K562 (cell line): Measurements from ENCODE around the gene RTP3. TPM values are rescaled to one million over a fixed set of nuclear protein-coding genes. Genes with fewer than 3 reads are reported as not detected.

ENCODE experiments used
- BCLAF1 ChIP-seq, 2 experiments: fragments of 450-650 bp in 1 of 2; IDR thresholded peaks; 2 replicates each; pipeline ENCODE4 v1.6.1; 2011 to 2017; ENCODE audit warnings: low read depth in 2 of 2, antibody characterized with exemption in 1 of 2, borderline replicate concordance in 1 of 2, low read length in 1 of 2, mild to moderate bottlenecking in 1 of 2, mixed read lengths in 1 of 2; ENCODE audit not compliant: control insufficient read depth in 1 of 2
- CHAMP1 ChIP-seq: fragments of 450-650 bp; IDR thresholded peaks from 2 replicates; pipeline ENCODE4 v1.6.1; 2016; ENCODE audit warnings: mild to moderate bottlenecking
- CTCF ChIP-seq, 3 experiments: IDR thresholded peaks in 2 of 3; conservative IDR thresholded peaks in 1 of 3; 2 replicates each; pipeline ENCODE4 v1.5.1; 2011 to 2012; ENCODE audit warnings: low read length in 3 of 3, mild to moderate bottlenecking in 3 of 3, control low read depth in 2 of 3, improper control_type of control experiment in 1 of 3, inconsistent platforms in 1 of 3, low read depth in 1 of 3, mixed read lengths in 1 of 3, moderate library complexity in 1 of 3; ENCODE audit not compliant: insufficient read depth in 2 of 3
- CXXC5 ChIP-seq: fragments of 250-450 bp; sonication (Bioruptor Pico); IDR thresholded peaks from 2 replicates; pipeline ENCODE4 v1.8.0; 2022; ENCODE audit warnings: inconsistent platforms, mild to moderate bottlenecking, moderate library complexity
- EP400 ChIP-seq: fragments of 450-650 bp; IDR thresholded peaks from 2 replicates; pipeline ENCODE4 v1.6.1; 2017; ENCODE audit warnings: antibody characterized with exemption, mild to moderate bottlenecking, moderate library complexity
- MCM7 ChIP-seq, 2 experiments: fragments of 450-650 bp; IDR thresholded peaks; 2 replicates each; pipeline ENCODE4 v1.6.1; 2016 to 2018
- MYC ChIP-seq, 2 experiments: fragments of 250-450 bp in 1 of 2; sonication (Bioruptor Pico) in 1 of 2; IDR thresholded peaks; 2 replicates each; pipeline versions ENCODE4 v1.5.1 to v1.6.1; 2012 to 2021; ENCODE audit warnings: low read depth in 2 of 2, borderline replicate concordance in 1 of 2, improper control_type of control experiment in 1 of 2, low read length in 1 of 2, mild to moderate bottlenecking in 1 of 2, moderate library complexity in 1 of 2
- TCFL5 ChIP-seq: fragments of 250-450 bp; sonication (Bioruptor Pico); conservative IDR thresholded peaks from 2 replicates; pipeline ENCODE4 v1.6.1; 2021; ENCODE audit warnings: mild to moderate bottlenecking, moderate library complexity, matching md5 sums
- THRA ChIP-seq: fragments of 450-650 bp; IDR thresholded peaks from 2 replicates; pipeline ENCODE4 v1.6.1; 2017; ENCODE audit warnings: mild to moderate bottlenecking, moderate library complexity
- ZNF316 ChIP-seq: fragments of 450-650 bp; IDR thresholded peaks from 2 replicates; pipeline ENCODE4 v1.6.1; 2016
- ZNF644 ChIP-seq: fragments of 200-800 bp; sonication (Bioruptor generic); IDR thresholded peaks from 2 replicates; pipeline ENCODE4 v1.6.1; 2016; ENCODE audit warnings: low read depth, missing genetic modification characterization, missing compliant biosample characterization
- polyA plus RNA-seq, 8 experiments: library from polyadenylated mRNA; depleted of rRNA in 4 of 8; stranded (reverse) in 5 of 8; unstranded in 3 of 8; fragments of >200 nt; fragmentation: Nextera tagmentation in 2 of 8; fragmentation: Illumina TruSeq in 1 of 8; extraction: Ambion mirVana in 2 of 8; extraction: Trizol in 1 of 8; gene quantifications; 2 replicates each; pipeline versions ENCODE4 v1.2.1 to v1.2.3, GENCODE V29; 2011 to 2014; ENCODE audit warnings: inconsistent platforms in 1 of 8, missing spikeins in 1 of 8
- total RNA-seq, 7 experiments: library from RNA; depleted of rRNA in 6 of 7; stranded (reverse); fragments of >200 nt in 6 of 7; fragmentation: Illumina TruSeq in 2 of 7; extraction: Trizol in 2 of 7; gene quantifications; 2 replicates each; pipeline versions ENCODE4 v1.2.1 to v1.2.3, GENCODE V29; 2011 to 2021; ENCODE audit warnings: low replicate concordance in 1 of 7
- TF ChIP-seq, protein P1 (sequence below): fragments of 450-650 bp; IDR thresholded peaks from 2 replicates; pipeline ENCODE4 v1.6.1; 2016
- TF ChIP-seq, protein P2 (sequence below): fragments of 450-650 bp; formaldehyde crosslinking; IDR thresholded peaks from 2 replicates; pipeline ENCODE4 v1.4.0; 2020; ENCODE audit warnings: mild to moderate bottlenecking

The RTP3 gene
- total and polyA plus RNA-seq, 9 of the 15 experiments (the other 6 are each of a cell fraction or from before 2014, with no cell fraction given) = not detected

- TF ChIP-seq, protein P1, sequence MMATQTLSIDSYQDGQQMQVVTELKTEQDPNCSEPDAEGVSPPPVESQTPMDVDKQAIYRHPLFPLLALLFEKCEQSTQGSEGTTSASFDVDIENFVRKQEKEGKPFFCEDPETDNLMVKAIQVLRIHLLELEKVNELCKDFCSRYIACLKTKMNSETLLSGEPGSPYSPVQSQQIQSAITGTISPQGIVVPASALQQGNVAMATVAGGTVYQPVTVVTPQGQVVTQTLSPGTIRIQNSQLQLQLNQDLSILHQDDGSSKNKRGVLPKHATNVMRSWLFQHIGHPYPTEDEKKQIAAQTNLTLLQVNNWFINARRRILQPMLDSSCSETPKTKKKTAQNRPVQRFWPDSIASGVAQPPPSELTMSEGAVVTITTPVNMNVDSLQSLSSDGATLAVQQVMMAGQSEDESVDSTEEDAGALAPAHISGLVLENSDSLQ = no peak
- TF ChIP-seq TCFL5 (CRISPR knock-in tag) (no peak), ZNF316 (peak; percentile 67), BCLAF1 (IDR thresholded peaks at IDR 0.05; ENCODE audit: borderline replicate concordance in 1 of 2, control insufficient read depth in 1 of 2, low read depth in 2 of 2, low read length in 1 of 2) (no peak), EP400 (no peak), CXXC5 (CRISPR knock-in tag) (0 out of 2 replicates have a peak, but pooled peaks have one; percentile 18), MCM7 (IDR thresholded peaks at IDR 0.05) (no peak), CHAMP1 (no peak), THRA (no peak), ZNF644 (tag) (no peak), CTCF (IDR thresholded peaks at IDR 0.05 in 2 of 3, conservative IDR thresholded peaks at IDR 0.05 in 1 of 3; ENCODE audit: insufficient read depth in 2 of 3, low read depth in 1 of 3, low read length in 3 of 3) (no peak), MYC (IDR thresholded peaks at IDR 0.05; ENCODE audit: low read depth, low read length) (no peak), MYC (CRISPR knock-in tag; IDR thresholded peaks at IDR 0.05; ENCODE audit: borderline replicate concordance, low read depth) (no peak)
- TF ChIP-seq, protein P2, sequence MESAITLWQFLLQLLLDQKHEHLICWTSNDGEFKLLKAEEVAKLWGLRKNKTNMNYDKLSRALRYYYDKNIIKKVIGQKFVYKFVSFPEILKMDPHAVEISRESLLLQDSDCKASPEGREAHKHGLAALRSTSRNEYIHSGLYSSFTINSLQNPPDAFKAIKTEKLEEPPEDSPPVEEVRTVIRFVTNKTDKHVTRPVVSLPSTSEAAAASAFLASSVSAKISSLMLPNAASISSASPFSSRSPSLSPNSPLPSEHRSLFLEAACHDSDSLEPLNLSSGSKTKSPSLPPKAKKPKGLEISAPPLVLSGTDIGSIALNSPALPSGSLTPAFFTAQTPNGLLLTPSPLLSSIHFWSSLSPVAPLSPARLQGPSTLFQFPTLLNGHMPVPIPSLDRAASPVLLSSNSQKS (CRISPR knock-in tag) = no peak
Measured at GRCh38 chr3:46503200-46503874, 5.6 kb downstream of the RTP3 start (continued).
